Keratinocyte (primary cell): ENCODE results near the gene MYOM1. TPM values are rescaled to one million over a fixed set of nuclear protein-coding genes. Genes with fewer than 3 reads are reported as not detected.

ENCODE experiments used
- DNase-seq: peaks from one replicate; pipeline ENCODE4 v3.0.0-alpha.2; 2011; ENCODE audit warnings: low read depth, missing footprints, low spot score
- FAIRE-seq: peaks from 2 replicates; lab custom pipeline; 2011; peaks lifted over from hg19 to GRCh38; lab: Jason Lieb, UNC
- H2AFZ ChIP-seq: 2 replicates; pipeline ENCODE4 v1.6.0; 2012; ENCODE audit warnings: low read length, control low read depth, inconsistent platforms; ENCODE audit not compliant: control insufficient read depth
- H3K27ac ChIP-seq: 2 replicates; pipeline ENCODE4 v1.5.1; 2011; ENCODE audit warnings: low read length; ENCODE audit not compliant: control insufficient read depth, insufficient read depth
- H3K27me3 ChIP-seq: 3 replicates; pipeline ENCODE4 v1.6.0; 2011; ENCODE audit warnings: low read length; ENCODE audit not compliant: control insufficient read depth, insufficient read depth; ENCODE audit errors: extremely low read depth
- H3K36me3 ChIP-seq, 2 experiments: 2 replicates in 1 of 2; 3 replicates in 1 of 2; pipeline ENCODE4 v1.5.1; 2011; ENCODE audit warnings: low read length in 2 of 2, mild to moderate bottlenecking in 1 of 2; ENCODE audit not compliant: control insufficient read depth in 2 of 2, insufficient read depth in 2 of 2; ENCODE audit errors: extremely low read depth in 1 of 2
- H3K4me1 ChIP-seq: 3 replicates; pipeline ENCODE4 v1.5.1; 2011; ENCODE audit warnings: low read length; ENCODE audit not compliant: control insufficient read depth, insufficient read depth; ENCODE audit errors: extremely low read depth
- H3K4me2 ChIP-seq: 3 replicates; pipeline ENCODE4 v1.6.0; 2011; ENCODE audit warnings: low read depth, low read length; ENCODE audit not compliant: control insufficient read depth, insufficient read depth; ENCODE audit errors: extremely low read depth
- H3K4me3 ChIP-seq, 3 experiments: fragments of 200-600 bp in 1 of 3; sonication (generic) in 1 of 3; 2 replicates in 2 of 3; 3 replicates in 1 of 3; pipeline ENCODE4 v1.5.1; 2011 to 2016; ENCODE audit warnings: low read length in 3 of 3, mild to moderate bottlenecking in 3 of 3, control low read depth in 2 of 3, inconsistent platforms in 1 of 3, low read depth in 1 of 3, mixed read lengths in 1 of 3, mixed run types in 1 of 3, moderate library complexity in 1 of 3; ENCODE audit not compliant: control insufficient read depth in 2 of 3, insufficient read depth in 2 of 3; ENCODE audit errors: extremely low read depth in 1 of 3
- H3K79me2 ChIP-seq: 2 replicates; pipeline ENCODE4 v1.6.0; 2012; ENCODE audit warnings: low read length; ENCODE audit not compliant: control insufficient read depth, insufficient read depth
- H3K9ac ChIP-seq: 3 replicates; pipeline ENCODE4 v1.6.0; 2011; ENCODE audit warnings: low read length; ENCODE audit not compliant: control insufficient read depth, insufficient read depth; ENCODE audit errors: extremely low read depth
- H3K9me1 ChIP-seq: 3 replicates; pipeline ENCODE4 v1.6.0; 2011; ENCODE audit warnings: low read length; ENCODE audit not compliant: control insufficient read depth, insufficient read depth; ENCODE audit errors: extremely low read depth
- H3K9me3 ChIP-seq: 2 replicates; pipeline ENCODE4 v1.5.1; 2012; ENCODE audit warnings: low read depth, low read length; ENCODE audit not compliant: control insufficient read depth
- H4K20me1 ChIP-seq: 3 replicates; pipeline ENCODE4 v1.6.0; 2011; ENCODE audit warnings: low read length; ENCODE audit not compliant: control insufficient read depth, insufficient read depth; ENCODE audit errors: extremely low read depth
- EZH2 ChIP-seq: IDR thresholded peaks from one replicate; pipeline ENCODE4 v1.6.1; 2012; ENCODE audit warnings: inconsistent platforms, mild to moderate bottlenecking, low read length, moderate library complexity
- dilution Hi-C: fragments of 300-500 bp; cut with MboI; formaldehyde crosslinking; loops from one replicate; pipeline ENCODE4 v1.7.0; 2020; ENCODE audit warnings: low sequenced_read_pairs; ENCODE audit not compliant: extremely low pct_ligation_motif_present
- polyA plus RNA-seq, 5 experiments: library from polyadenylated mRNA; depleted of rRNA in 3 of 5; stranded (reverse) in 3 of 5; stranded (forward) in 1 of 5; unstranded in 1 of 5; fragments of >200 nt; gene quantifications; 1 replicate in 1 of 5; 2 replicates in 3 of 5; 3 replicates in 1 of 5; pipeline versions ENCODE4 v1.2.1 to v1.2.3, GENCODE V29; 2011 to 2012; ENCODE audit warnings: missing spikeins in 2 of 5, low read depth in 1 of 5, low replicate concordance in 1 of 5
- TF ChIP-seq, protein P1 (sequence below), 3 experiments: IDR thresholded peaks in 1 of 3; conservative IDR thresholded peaks in 1 of 3; optimal IDR thresholded peaks in 1 of 3; 2 replicates in 2 of 3; 3 replicates in 1 of 3; pipeline versions ENCODE3 to v1.5.1; 2011; ENCODE audit warnings: low read length in 3 of 3, mild to moderate bottlenecking in 3 of 3, moderate library complexity in 2 of 3, control low read depth in 1 of 3, inconsistent platforms in 1 of 3; ENCODE audit not compliant: insufficient read depth in 2 of 3; ENCODE audit errors: extremely low read depth in 1 of 3

The MYOM1 gene
- polyA plus RNA-seq, 1 donor (not counting 4 experiments of a cell fraction or from before 2014, with no cell fraction given) = 0.03 TPM

DNA sequence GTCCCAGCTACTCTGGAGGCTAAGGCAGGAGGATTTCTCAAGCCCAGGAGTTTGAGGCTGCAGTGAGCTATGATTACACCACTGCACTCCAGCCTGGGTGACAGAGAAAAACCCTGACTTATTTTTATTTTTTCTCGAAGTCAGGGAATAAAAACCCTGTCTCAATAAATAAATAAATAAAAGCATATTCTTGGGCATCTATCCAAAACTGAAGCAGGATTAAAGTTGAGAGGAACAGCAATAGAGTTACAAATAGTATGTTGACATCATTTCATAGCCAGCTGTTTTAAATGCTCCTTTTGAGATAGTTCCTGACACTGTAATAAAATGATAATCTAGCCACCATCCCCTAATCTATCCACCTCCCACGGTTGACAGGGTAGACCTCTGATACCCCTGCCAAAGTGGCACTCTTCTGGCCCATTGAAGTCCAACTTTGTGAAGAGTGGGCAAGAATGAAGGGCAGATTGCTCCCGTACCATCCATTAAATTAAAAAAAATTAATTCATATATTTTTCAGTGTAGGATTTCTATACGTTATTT, 164.5 kb downstream of the MYOM1 start:
- TF ChIP-seq, protein P1, sequence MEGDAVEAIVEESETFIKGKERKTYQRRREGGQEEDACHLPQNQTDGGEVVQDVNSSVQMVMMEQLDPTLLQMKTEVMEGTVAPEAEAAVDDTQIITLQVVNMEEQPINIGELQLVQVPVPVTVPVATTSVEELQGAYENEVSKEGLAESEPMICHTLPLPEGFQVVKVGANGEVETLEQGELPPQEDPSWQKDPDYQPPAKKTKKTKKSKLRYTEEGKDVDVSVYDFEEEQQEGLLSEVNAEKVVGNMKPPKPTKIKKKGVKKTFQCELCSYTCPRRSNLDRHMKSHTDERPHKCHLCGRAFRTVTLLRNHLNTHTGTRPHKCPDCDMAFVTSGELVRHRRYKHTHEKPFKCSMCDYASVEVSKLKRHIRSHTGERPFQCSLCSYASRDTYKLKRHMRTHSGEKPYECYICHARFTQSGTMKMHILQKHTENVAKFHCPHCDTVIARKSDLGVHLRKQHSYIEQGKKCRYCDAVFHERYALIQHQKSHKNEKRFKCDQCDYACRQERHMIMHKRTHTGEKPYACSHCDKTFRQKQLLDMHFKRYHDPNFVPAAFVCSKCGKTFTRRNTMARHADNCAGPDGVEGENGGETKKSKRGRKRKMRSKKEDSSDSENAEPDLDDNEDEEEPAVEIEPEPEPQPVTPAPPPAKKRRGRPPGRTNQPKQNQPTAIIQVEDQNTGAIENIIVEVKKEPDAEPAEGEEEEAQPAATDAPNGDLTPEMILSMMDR (optimal IDR thresholded peaks at IDR 0.05 in 1 of 3, IDR thresholded peaks at IDR 0.05 in 1 of 3, conservative IDR thresholded peaks at IDR 0.05 in 1 of 3; ENCODE audit: extremely low read depth in 1 of 3, insufficient read depth in 2 of 3, low read length in 3 of 3) = no peak
- TF ChIP-seq EZH2 = no peak
- no peaks in the 10 kb centered on the region for H3K9me1 ChIP-seq
- dilution Hi-C loops = no loop called here
- no peak overlapping the region for H3K4me2 ChIP-seq
- no peak overlapping the region for H3K4me3 ChIP-seq
- peaks cover 3% of the 10 kb centered on the region for H3K27me3 ChIP-seq
- H3K36me3 ChIP-seq = no peaks in the 10 kb centered on the region
- no peak overlapping the region for H3K9ac ChIP-seq
- H3K27ac ChIP-seq = no peak overlapping the region
- H4K20me1 ChIP-seq = no peaks in the 10 kb centered on the region
- H3K9me3 ChIP-seq = no peaks in the 10 kb centered on the region
- H3K79me2 ChIP-seq = no peaks in the 10 kb centered on the region
- FAIRE-seq (no peak), DNase-seq (no peak)
- H2AFZ ChIP-seq = no peak overlapping the region
- no peaks in the 10 kb centered on the region for H3K4me1 ChIP-seq

DNA sequence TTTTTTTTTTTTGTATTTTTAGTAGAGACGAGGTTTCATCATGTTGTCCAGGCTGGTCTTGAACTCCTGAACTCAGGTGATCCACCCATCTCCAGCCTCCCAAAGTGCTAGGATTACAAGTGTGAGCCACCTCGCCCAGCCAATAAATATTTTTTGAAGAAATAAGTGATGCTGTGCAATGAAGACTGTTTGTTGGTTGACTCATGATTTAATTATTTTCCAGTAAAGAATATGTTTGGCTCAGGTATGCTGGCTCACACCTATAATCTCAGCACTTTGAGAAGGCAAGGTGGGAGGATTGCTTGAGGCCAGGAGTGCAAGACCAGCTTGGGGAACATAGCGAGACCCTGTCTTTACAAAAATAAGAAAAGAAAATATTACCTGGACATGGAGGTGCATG, 165.0 kb downstream of the MYOM1 start:
- no peaks in the 10 kb centered on the region for H4K20me1 ChIP-seq
- H3K9me3 ChIP-seq = no peaks in the 10 kb centered on the region
- TF ChIP-seq, protein P1 (optimal IDR thresholded peaks at IDR 0.05 in 1 of 3, IDR thresholded peaks at IDR 0.05 in 1 of 3, conservative IDR thresholded peaks at IDR 0.05 in 1 of 3; ENCODE audit: extremely low read depth in 1 of 3, insufficient read depth in 2 of 3, low read length in 3 of 3) = no peak
- no peak for TF ChIP-seq EZH2
- no peaks in the 10 kb centered on the region for H3K4me1 ChIP-seq
- no peak overlapping the region for H3K27ac ChIP-seq
- no peak overlapping the region for H3K4me2 ChIP-seq
- H3K9me1 ChIP-seq = no peaks in the 10 kb centered on the region
- dilution Hi-C loops = no loop called here
- H3K4me3 ChIP-seq = no peak overlapping the region
- peaks cover 3% of the 10 kb centered on the region for H3K27me3 ChIP-seq
- no peak overlapping the region for H2AFZ ChIP-seq
- no peak for FAIRE-seq
- no peaks in the 10 kb centered on the region for H3K36me3 ChIP-seq
- no peak overlapping the region for H3K9ac ChIP-seq
- no peaks in the 10 kb centered on the region for H3K79me2 ChIP-seq
- DNase-seq = no peak
